Renal cortex interstitium (tissue), 11 donors: ENCODE data around the gene SUN1. TPM values are rescaled to one million over a fixed set of nuclear protein-coding genes. Genes with fewer than 3 reads are reported as not detected.
"Not testable (repeated sequence)": the region's sequence is repeated elsewhere in the genome, so short reads cannot be mapped to it uniquely, and the experiment has no call there.

Experiments
- DNase-seq, 11 donors: peaks; one replicate each; pipeline ENCODE4 v3.0.0-alpha.2; 2013; ENCODE audit warnings: low read depth in 9 of 11, low spot score in 4 of 11; ENCODE audit errors: extremely low read depth in 1 of 11
- polyA plus RNA-seq, 3 donors: library from polyadenylated mRNA; unstranded; fragments of 120-200 nt; gene quantifications; one replicate each; pipeline ENCODE4 v1.2.1, GENCODE V29; 2013; ENCODE audit not compliant: insufficient read length in 3 of 3

The SUN1 gene
- polyA plus RNA-seq, 3 donors, result 127 to 168 (median 131) TPM

DNA sequence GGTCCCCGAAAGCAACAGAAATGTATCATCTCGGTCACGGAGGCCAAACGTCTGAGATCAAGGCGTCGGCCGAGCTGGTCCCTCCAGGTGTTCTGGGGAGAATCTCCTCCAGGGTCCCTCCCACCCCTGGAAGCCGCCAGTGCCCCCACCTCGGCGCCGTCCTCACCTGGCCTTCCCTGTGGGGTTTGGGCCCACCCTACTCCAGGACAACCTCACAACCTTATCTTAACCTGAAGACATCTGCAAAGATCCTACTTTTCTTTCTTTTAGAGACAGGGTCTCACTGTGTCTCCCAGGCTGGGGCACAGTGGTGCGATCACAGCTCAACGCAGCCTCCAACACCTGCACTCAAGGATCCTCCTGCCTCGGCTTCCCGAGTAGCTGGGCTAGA lies 88.8 kb downstream of the SUN1 start:
- no peak for DNase-seq

DNA sequence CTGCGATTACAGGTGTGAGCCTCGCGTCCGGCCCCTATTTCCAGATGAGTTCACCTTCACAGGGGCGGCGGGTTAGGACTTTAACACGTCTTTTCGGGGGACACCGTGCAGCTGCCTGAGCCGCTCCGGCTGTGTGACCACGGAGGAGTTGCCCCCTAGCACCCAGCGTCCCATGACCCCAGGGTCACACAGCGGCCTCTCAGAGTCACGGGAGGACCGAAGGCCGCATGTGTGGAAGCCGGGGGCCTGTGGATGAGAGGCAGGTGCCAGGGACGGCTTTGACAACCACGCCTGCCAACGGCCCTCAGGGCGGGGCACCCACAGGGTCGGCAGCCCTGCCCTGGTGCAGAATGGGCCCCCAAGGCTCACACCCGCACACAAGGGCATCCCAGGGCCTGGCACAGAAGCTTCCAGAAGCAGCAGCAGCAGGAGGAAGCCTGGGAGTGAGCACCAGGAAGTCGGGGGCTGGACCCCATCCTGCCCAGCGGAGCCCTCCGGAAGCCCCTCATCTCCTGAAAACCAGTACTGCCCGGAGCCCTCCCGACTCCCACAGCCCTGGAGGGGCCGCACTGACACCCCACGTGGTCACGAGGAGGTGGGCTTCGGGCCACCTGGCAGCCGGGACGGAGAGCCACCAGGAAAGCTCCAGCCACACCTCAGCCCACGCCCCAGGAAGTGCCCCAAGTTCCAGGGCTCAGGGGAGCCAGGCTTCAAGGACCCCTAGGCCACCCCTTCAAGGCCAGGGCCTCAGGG lies 89.5 kb downstream of the SUN1 start:
- DNase-seq, result no peak

- DNase-seq, result no peak
Measured at GRCh38 chr7:922334-923107, 90.2 kb downstream of the SUN1 start.

GRCh38 chr7:923108-924041 lies 91.1 kb downstream of the SUN1 start:
- DNase-seq, result peak in 5 of 11 donors; percentile 42 to 59 (median 50)

DNA sequence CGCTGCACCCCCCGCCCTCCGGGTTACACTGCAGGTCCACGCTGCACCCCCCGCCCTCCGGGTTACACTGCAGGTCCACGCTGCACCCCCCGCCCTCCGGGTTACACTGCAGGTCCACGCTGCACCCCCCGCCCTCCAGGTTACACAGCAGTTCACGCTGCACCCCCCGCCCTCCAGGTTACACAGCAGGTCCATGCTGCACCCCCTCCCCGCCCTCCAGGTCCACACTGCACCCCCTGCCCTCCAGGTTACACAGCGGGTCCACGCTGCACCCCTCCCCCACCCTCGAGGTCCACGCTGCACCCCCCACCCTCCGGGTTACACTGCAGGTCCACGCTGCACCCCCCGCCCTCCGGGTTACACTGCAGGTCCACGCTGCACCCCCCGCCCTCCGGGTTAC lies 91.8 kb downstream of the SUN1 start:
- DNase-seq, result not testable (repeated sequence)

Other genes with a start within 250 kb of the SUN1 start
- gene DNAAF5, start 105.8 kb upstream of the SUN1 start, polyA plus RNA-seq, result 10 to 100 TPM; 33.1 to 40.4 (median 37.0) TPM
- 10 to 100 TPM; 31.7 to 43.1 (median 41.8) TPM for gene PRKAR1B, start 105.2 kb upstream of the SUN1 start, polyA plus RNA-seq
- 10 to 100 TPM; 33.6 to 64.9 (median 46.5) TPM for gene GET4, start 44.1 kb downstream of the SUN1 start, polyA plus RNA-seq
- gene ADAP1, start 122.2 kb downstream of the SUN1 start, polyA plus RNA-seq, result 10 to 100 TPM in 2 of 3 donors, 1 to 10 TPM in 1; 9.9 to 20.8 (median 15.4) TPM
- 10 to 100 TPM; 10.8 to 17.9 (median 12.4) TPM for gene COX19, start 143.1 kb downstream of the SUN1 start, polyA plus RNA-seq
- 1 to 10 TPM; 1.8 to 4.1 (median 2.7) TPM for gene CYP2W1, start 150.7 kb downstream of the SUN1 start, polyA plus RNA-seq
- gene GPR146, start 212.1 kb downstream of the SUN1 start, polyA plus RNA-seq, result 1 to 10 TPM; 2.8 to 5.9 (median 3.2) TPM